CD4-positive, CD25-positive, alpha-beta regulatory T cell (primary cell): ENCODE results near the gene TMOD2. TPM values are rescaled to one million over a fixed set of nuclear protein-coding genes. Genes with fewer than 3 reads are reported as not detected.
A peak's percentile ranks its signal among the peaks of the same experiment; 100 is the strongest.

Experiments
- ATAC-seq, 2 donors: fragments of 150-1000 bp; cut with Tn5 transposase; one replicate each; pipeline ENCODE4 v1.10.0; 2021; ENCODE audit warnings: low read depth in 2 of 2, moderate number of reproducible peaks in 2 of 2, moderate library complexity in 1 of 2
- DNase-seq, 3 donors: peaks; one replicate each; pipeline versions ENCODE4 v3.0.0 to v3.0.0-alpha.2; 2012 to 2022; ENCODE audit warnings: mixed read lengths in 1 of 3
- H3K27ac ChIP-seq: one replicate; pipeline ENCODE4 v1.7.0; 2013; ENCODE audit warnings: mild to moderate bottlenecking, low read length; ENCODE audit not compliant: insufficient read depth, poor library complexity, severe bottlenecking
- H3K27me3 ChIP-seq: one replicate; pipeline ENCODE4 v1.7.0; 2013; ENCODE audit warnings: low read length; ENCODE audit not compliant: control insufficient read depth, insufficient read depth
- H3K36me3 ChIP-seq: one replicate; pipeline ENCODE4 v1.7.0; 2013; ENCODE audit warnings: mild to moderate bottlenecking, low read length, moderate library complexity; ENCODE audit not compliant: control insufficient read depth, insufficient read depth
- H3K4me1 ChIP-seq: 2 replicates; pipeline ENCODE4 v1.7.0; 2013; ENCODE audit warnings: mild to moderate bottlenecking, low read length; ENCODE audit not compliant: insufficient read depth, control insufficient read depth, poor library complexity, severe bottlenecking
- H3K4me3 ChIP-seq: one replicate; pipeline ENCODE4 v1.7.0; 2013; ENCODE audit warnings: low read depth, mild to moderate bottlenecking, low read length, moderate library complexity
- H3K9me3 ChIP-seq, 2 experiments: 1 replicate in 1 of 2; 2 replicates in 1 of 2; pipeline ENCODE4 v1.7.0; 2013; ENCODE audit warnings: low read length in 2 of 2, mild to moderate bottlenecking in 1 of 2, moderate library complexity in 1 of 2; ENCODE audit not compliant: control insufficient read depth in 2 of 2
- H3K27ac Mint-ChIP-seq, 3 donors: one replicate each; pipeline ENCODE4 v1.8.0; 2020 to 2022; ENCODE audit warnings: mild to moderate bottlenecking in 3 of 3, mixed read lengths in 3 of 3, moderate library complexity in 2 of 3
- H3K27me3 Mint-ChIP-seq: one replicate; pipeline ENCODE4 v1.8.0; 2022; ENCODE audit warnings: mild to moderate bottlenecking, mixed read lengths
- H3K36me3 Mint-ChIP-seq: one replicate; pipeline ENCODE4 v1.8.0; 2020; ENCODE audit warnings: mixed read lengths
- H3K4me1 Mint-ChIP-seq, 4 donors: one replicate each; pipeline ENCODE4 v1.8.0; 2020 to 2022; ENCODE audit warnings: mixed read lengths in 4 of 4, mild to moderate bottlenecking in 1 of 4
- H3K4me3 Mint-ChIP-seq, 4 donors: one replicate each; pipeline ENCODE4 v1.8.0; 2020 to 2022; ENCODE audit warnings: mild to moderate bottlenecking in 4 of 4, mixed read lengths in 4 of 4, moderate library complexity in 3 of 4
- H3K9me3 Mint-ChIP-seq, 7 donors: one replicate each; pipeline ENCODE4 v1.8.0; 2020 to 2022; ENCODE audit warnings: mixed read lengths in 7 of 7, mild to moderate bottlenecking in 3 of 7, moderate library complexity in 2 of 7
- polyA plus RNA-seq, 4 donors: library from polyadenylated mRNA; unstranded; fragments of 300-500 nt; fragmentation: Illumina TruSeq; gene quantifications; one replicate each; pipeline ENCODE4 v1.2.3, GENCODE V29; 2021
- total RNA-seq: library from RNA; stranded (reverse); gene quantifications from one replicate; pipeline ENCODE4 v1.2.3, GENCODE V29; 2022

Gene TMOD2
- total and polyA plus RNA-seq, 5 donors from 2014 or later, result 0.87 to 3.7 (median 1.2) TPM

- Mint-ChIP-seq H3K27me3 (peaks cover 4% of the 10 kb centered on the region), H3K27ac (peak overlapping the region; percentile 81 to 97 (median 95)), H3K4me3 (peak overlapping the region; percentile 85 to 98 (median 94)), H3K36me3 (no peaks in the 10 kb centered on the region), H3K9me3 (no peaks in the 10 kb centered on the region), H3K4me1 (peaks cover 32 to 59% (median 51%) of the 10 kb centered on the region in 4 donors)
- H3K4me3 ChIP-seq, result peak overlapping the region; percentile 88
- peak; percentile 60 to 66 for ATAC-seq
- no peaks in the 10 kb centered on the region for H3K27me3 ChIP-seq
- H3K27ac ChIP-seq, result peak overlapping the region; percentile 90
- DNase-seq, result peak; percentile 42 to 60 (median 58)
- no peaks in the 10 kb centered on the region for H3K36me3 ChIP-seq
- H3K9me3 ChIP-seq, result no peaks in the 10 kb centered on the region
- peaks cover 46% of the 10 kb centered on the region for H3K4me1 ChIP-seq
Observed at GRCh38 chr15:51736751-51737521, 14.5 kb upstream of the TMOD2 start.

DNA sequence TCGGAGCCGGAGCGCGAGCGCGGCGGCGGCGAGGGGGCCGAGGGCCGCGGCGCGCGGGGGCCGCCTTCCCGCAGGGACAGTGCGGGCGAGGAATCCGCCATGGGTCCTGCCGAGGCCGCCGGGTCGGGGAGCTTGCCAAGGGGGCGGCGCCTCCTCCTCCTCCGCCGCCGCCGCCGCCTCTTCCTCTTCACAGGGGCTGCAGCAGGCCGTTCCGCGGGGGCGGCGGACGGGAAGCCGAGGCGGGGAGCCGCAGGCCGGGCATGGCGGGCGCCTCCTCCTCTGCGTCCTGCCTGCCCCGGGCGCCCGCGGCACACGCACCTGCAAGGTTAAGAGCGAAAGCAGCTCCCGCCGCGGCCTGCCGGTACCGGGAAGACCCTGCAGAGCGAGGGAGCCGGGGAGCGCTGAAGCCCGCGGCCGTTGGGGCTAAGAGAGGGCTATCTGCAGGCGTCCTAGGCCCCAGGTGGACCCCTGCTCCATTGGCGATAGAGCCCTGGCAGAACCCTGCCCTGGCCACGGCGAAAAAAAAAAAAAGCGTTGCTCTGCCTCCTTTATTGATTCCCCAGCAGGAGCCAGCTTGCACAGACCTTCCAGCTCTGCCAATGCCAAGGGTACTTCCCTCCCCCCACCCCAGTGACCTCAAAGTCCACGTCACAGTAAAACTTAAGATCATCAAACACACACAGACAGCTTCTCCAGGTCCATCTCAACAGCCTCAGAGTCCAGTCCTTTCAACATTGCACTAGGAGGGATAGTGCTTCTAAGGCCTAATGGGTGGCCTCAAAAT, 13.7 kb upstream of the TMOD2 start, which contains the start of gene LYSMD2:
Gene LYSMD2, minus strand, starts transcription at position 134 of the 784 bp plus-strand sequence. Its CDS starts 33 bp downstream, at position 101.
- Mint-ChIP-seq H3K4me3 (peak within 1 kb of the TSS; percentile 91 to 98 (median 94)), H3K27me3 (peaks cover 4% of the 10 kb centered on the region), H3K27ac (peak within 1 kb of the TSS; percentile 95 to 97 (median 96)), H3K9me3 (no peaks in the 10 kb centered on the region), H3K4me1 (peaks cover 27 to 52% (median 46%) of the 10 kb centered on the region in 4 donors), H3K36me3 (no peaks in the 10 kb centered on the region)
- Histone ChIP-seq H3K36me3 (no peaks in the 10 kb centered on the region), H3K27ac (peak within 1 kb of the TSS; percentile 90), H3K4me3 (peak within 1 kb of the TSS; percentile 88), H3K9me3 (no peaks in the 10 kb centered on the region), H3K27me3 (no peaks in the 10 kb centered on the region), H3K4me1 (peaks cover 42% of the 10 kb centered on the region)
- ATAC-seq, result peak; percentile 60
- DNase-seq, result peak; percentile 56 to 72 (median 68)

GRCh38 chr15:51738553-51738952, 12.8 kb upstream of the TMOD2 start:
- no peaks in the 10 kb centered on the region for H3K9me3 Mint-ChIP-seq
- H3K4me1 ChIP-seq, result peaks cover 40% of the 10 kb centered on the region
- H3K27me3 ChIP-seq, result no peaks in the 10 kb centered on the region
- H3K36me3 ChIP-seq, result no peaks in the 10 kb centered on the region
- H3K27ac Mint-ChIP-seq, result peak overlapping the region; percentile 84 to 97 (median 96)
- no peaks in the 10 kb centered on the region for H3K9me3 ChIP-seq
- H3K27ac ChIP-seq, result peak overlapping the region; percentile 81
- no peaks in the 10 kb centered on the region for H3K36me3 Mint-ChIP-seq
- H3K4me1 Mint-ChIP-seq, result peaks cover 19 to 43% (median 37%) of the 10 kb centered on the region in 4 donors
- DNase-seq (no peak), ATAC-seq (no peak)
- peaks cover 4% of the 10 kb centered on the region for H3K27me3 Mint-ChIP-seq
- H3K4me3 ChIP-seq, result peak overlapping the region; percentile 72
- peak overlapping the region; percentile 91 to 96 (median 92) for H3K4me3 Mint-ChIP-seq

DNA sequence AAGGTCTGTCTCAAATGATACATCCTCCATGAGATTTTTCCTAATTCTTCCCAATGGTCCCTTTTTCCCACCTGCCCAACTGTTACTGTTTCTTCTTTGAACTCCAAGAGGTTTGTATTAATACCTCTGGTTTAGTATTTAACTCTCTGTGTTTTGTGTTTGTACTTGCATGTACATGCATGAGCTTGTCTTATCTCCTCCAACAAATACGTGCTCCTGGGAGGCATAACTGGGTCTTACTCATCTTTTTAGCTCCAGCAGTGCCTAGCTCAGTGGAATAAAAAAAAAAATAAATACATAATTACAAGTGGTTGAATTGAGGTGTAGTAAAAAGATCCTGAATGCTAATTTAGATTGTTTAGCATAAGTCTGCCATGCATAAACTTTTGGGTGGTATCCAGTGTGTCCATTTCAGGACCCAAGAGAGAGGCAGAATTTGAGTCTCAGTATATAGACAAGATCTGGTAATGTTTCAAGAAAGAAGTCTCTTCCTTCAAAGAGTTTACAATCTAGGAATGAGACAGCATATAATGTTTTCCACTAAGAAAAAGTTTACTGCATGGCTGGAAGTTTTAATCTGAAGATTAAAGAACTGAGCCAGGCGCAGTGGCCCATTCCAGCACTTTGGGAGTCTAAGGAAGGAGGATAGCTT, 12.2 kb upstream of the TMOD2 start:
- no peak overlapping the region for H3K27ac ChIP-seq
- H3K9me3 ChIP-seq, result no peaks in the 10 kb centered on the region
- peak overlapping the region; percentile 77 to 96 (median 91) for H3K4me3 Mint-ChIP-seq
- no peaks in the 10 kb centered on the region for H3K27me3 ChIP-seq
- peaks cover 33% of the 10 kb centered on the region for H3K4me1 ChIP-seq
- peak overlapping the region; percentile 84 to 97 (median 96) for H3K27ac Mint-ChIP-seq
- ATAC-seq (no peak), DNase-seq (no peak)
- H3K4me3 ChIP-seq, result no peak overlapping the region
- H3K36me3 ChIP-seq, result no peaks in the 10 kb centered on the region
- H3K9me3 Mint-ChIP-seq, result no peaks in the 10 kb centered on the region
- H3K36me3 Mint-ChIP-seq, result no peaks in the 10 kb centered on the region
- peaks cover 18 to 37% (median 32%) of the 10 kb centered on the region in 4 donors for H3K4me1 Mint-ChIP-seq
- H3K27me3 Mint-ChIP-seq, result peaks cover 4% of the 10 kb centered on the region

GRCh38 chr15:51749307-51749706, 2.1 kb upstream of the TMOD2 start:
- ATAC-seq, result no peak
- peaks cover 70% of the 10 kb centered on the region for H3K27me3 Mint-ChIP-seq

DNA sequence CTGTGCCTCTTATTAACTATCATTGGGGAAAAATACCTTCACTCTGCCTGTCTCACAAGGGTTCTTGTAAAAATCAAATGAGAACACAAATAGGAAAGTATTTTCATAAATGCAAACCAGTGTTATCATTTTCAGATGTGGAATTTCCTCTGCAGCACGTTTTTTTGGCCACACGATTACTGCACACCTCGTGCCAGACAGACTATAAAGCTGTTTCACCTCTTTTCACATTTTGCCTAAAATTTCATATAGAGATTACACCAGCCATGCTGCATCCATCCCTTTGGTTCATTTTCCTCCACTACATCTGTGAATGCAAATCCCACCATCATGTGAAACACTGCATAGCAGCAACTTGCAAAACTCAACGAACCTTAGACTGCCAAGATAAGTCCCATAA, 1.2 kb upstream of the TMOD2 start:
- H3K36me3 Mint-ChIP-seq, result no peaks in the 10 kb centered on the region
- H3K9me3 Mint-ChIP-seq, result no peaks in the 10 kb centered on the region
- peaks cover 69% of the 10 kb centered on the region for H3K27me3 Mint-ChIP-seq
- Histone ChIP-seq H3K36me3 (no peaks in the 10 kb centered on the region), H3K4me1 (peaks cover 14% of the 10 kb centered on the region), H3K27ac (no peak overlapping the region), H3K9me3 (no peaks in the 10 kb centered on the region), H3K27me3 (peaks cover 12% of the 10 kb centered on the region), H3K4me3 (peak overlapping the region; percentile 11)
- H3K4me1 Mint-ChIP-seq, result peaks cover 0 to 33% (median 19%) of the 10 kb centered on the region in 4 donors
- no peak overlapping the region for H3K27ac Mint-ChIP-seq
- ATAC-seq (no peak), DNase-seq (no peak)
- H3K4me3 Mint-ChIP-seq, result peak overlapping the region; percentile 81 to 87 (median 86)

More at GRCh38 chr15:51749307-51749706, 2.1 kb upstream of the TMOD2 start:
- no peak overlapping the region for H3K27ac ChIP-seq
- H3K9me3 ChIP-seq, result no peaks in the 10 kb centered on the region
- peaks cover 13% of the 10 kb centered on the region for H3K27me3 ChIP-seq
- H3K4me3 ChIP-seq, result no peak overlapping the region
- H3K4me1 Mint-ChIP-seq, result peaks cover 0 to 28% (median 17%) of the 10 kb centered on the region in 4 donors
- DNase-seq, result no peak
- peak overlapping the region in 1 of 3 donors; percentile 11 for H3K27ac Mint-ChIP-seq
- no peaks in the 10 kb centered on the region for H3K36me3 Mint-ChIP-seq
- H3K9me3 Mint-ChIP-seq, result no peaks in the 10 kb centered on the region
- H3K4me1 ChIP-seq, result peaks cover 14% of the 10 kb centered on the region
- no peaks in the 10 kb centered on the region for H3K36me3 ChIP-seq
- no peak overlapping the region for H3K4me3 Mint-ChIP-seq
